Measurements from ENCODE around the gene SNX13. TPM values are rescaled to one million over a fixed set of nuclear protein-coding genes. Genes with fewer than 3 reads are reported as not detected.

SNX13 gene
- total RNA-seq, 4 donors from 2014 or later: 74.9 to 154 (median 107) TPM

DNA sequence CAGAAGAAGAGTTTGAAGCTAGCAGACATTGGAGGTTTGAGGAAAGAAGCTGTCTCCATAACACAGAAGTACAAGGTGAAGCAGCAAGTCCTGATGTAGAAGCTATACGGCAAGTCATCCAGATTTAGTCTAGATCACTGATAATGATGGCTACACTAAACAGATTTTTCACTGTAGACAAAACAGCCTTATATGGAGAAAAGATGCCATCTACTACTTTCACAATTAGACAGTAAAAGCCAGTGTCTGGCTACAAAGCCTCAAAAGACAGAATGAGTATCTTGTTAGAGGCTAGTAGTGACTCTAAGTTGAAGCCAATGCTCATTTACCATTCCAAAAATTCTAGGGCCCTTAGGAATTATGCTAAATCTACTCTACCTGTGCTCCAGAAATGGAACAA is 85.1 kb downstream of the SNX13 start:
- H3K4me1 ChIP-seq: peaks cover 0 to 4% of the 10 kb centered on the region in 2 donors
- H3K27me3 ChIP-seq: no peaks in the 10 kb centered on the region
- ATAC-seq (no peak), DNase-seq (no peak)
- intact Hi-C loops (cut with DNase I; ENCODE audit: low total_unique reads) (no loop called here), in situ Hi-C loops (cut with MboI; ENCODE audit: low sequenced_read_pairs in 4 of 4) (no loop called here)
- H3K4me3 ChIP-seq: no peak overlapping the region
- no peak overlapping the region for H3K27ac ChIP-seq
- TF ChIP-seq POLR2A (IDR thresholded peaks at IDR 0.05): no peak
- peaks cover 0 to 8% of the 10 kb centered on the region in 2 donors for H3K36me3 ChIP-seq
- peaks cover 0 to 3% (median 0%) of the 10 kb centered on the region in 3 donors for H3K9me3 ChIP-seq

- Histone ChIP-seq H3K27ac (no peak overlapping the region), H3K36me3 (peaks cover 0 to 13% of the 10 kb centered on the region in 2 donors), H3K9me3 (peaks cover 0 to 3% (median 0%) of the 10 kb centered on the region in 3 donors), H3K27me3 (no peaks in the 10 kb centered on the region), H3K4me3 (no peak overlapping the region), H3K4me1 (peaks cover 0 to 4% of the 10 kb centered on the region in 2 donors)
- in situ Hi-C loops (cut with MboI; ENCODE audit: low sequenced_read_pairs in 4 of 4): no loop called here
- no peak for DNase-seq
- ATAC-seq: no peak
- no peak for TF ChIP-seq POLR2A (IDR thresholded peaks at IDR 0.05)
- TF ChIP-seq, protein P1, sequence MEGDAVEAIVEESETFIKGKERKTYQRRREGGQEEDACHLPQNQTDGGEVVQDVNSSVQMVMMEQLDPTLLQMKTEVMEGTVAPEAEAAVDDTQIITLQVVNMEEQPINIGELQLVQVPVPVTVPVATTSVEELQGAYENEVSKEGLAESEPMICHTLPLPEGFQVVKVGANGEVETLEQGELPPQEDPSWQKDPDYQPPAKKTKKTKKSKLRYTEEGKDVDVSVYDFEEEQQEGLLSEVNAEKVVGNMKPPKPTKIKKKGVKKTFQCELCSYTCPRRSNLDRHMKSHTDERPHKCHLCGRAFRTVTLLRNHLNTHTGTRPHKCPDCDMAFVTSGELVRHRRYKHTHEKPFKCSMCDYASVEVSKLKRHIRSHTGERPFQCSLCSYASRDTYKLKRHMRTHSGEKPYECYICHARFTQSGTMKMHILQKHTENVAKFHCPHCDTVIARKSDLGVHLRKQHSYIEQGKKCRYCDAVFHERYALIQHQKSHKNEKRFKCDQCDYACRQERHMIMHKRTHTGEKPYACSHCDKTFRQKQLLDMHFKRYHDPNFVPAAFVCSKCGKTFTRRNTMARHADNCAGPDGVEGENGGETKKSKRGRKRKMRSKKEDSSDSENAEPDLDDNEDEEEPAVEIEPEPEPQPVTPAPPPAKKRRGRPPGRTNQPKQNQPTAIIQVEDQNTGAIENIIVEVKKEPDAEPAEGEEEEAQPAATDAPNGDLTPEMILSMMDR (IDR thresholded peaks at IDR 0.05 in 4 of 5, conservative IDR thresholded peaks at IDR 0.05 in 1 of 5): no peak
- intact Hi-C loops (cut with DNase I; ENCODE audit: low total_unique reads): no loop called here
These were observed 85.8 kb downstream of the SNX13 start for GRCh38 chr7:17854261-17855047.

DNA sequence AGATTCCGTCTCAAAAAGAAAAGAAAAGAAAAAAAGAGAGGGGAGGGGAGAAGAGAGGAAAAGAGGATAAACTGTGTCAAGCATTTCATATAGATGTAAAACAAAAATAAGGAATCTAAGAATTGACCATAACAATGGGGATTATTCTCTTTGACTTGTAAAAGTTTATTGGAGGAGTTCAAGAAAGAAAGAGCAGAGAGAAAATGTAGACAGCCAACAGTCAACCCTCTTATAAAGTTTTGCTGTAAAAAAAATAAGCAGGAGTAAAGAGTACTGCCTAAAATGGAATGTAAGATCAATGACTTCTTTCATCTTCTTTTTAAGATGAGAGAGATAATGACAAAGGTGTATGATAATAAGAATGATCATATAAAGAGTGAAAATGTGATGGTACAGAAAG is 87.9 kb downstream of the SNX13 start:
- ATAC-seq: no peak
- H3K4me1 ChIP-seq: peaks cover 0 to 4% of the 10 kb centered on the region in 2 donors
- intact Hi-C loops (cut with DNase I; ENCODE audit: low total_unique reads) (no loop called here), in situ Hi-C loops (cut with MboI; ENCODE audit: low sequenced_read_pairs in 4 of 4) (no loop called here)
- peaks cover 0 to 24% of the 10 kb centered on the region in 2 donors for H3K36me3 ChIP-seq
- no peak overlapping the region for H3K4me3 ChIP-seq
- TF ChIP-seq, protein P1 (IDR thresholded peaks at IDR 0.05 in 4 of 5, conservative IDR thresholded peaks at IDR 0.05 in 1 of 5): no peak
- TF ChIP-seq POLR2A (IDR thresholded peaks at IDR 0.05): no peak
- no peaks in the 10 kb centered on the region for H3K27me3 ChIP-seq
- no peak overlapping the region for H3K27ac ChIP-seq
- no peak for DNase-seq
- H3K9me3 ChIP-seq: peaks cover 0 to 3% (median 0%) of the 10 kb centered on the region in 3 donors

DNA sequence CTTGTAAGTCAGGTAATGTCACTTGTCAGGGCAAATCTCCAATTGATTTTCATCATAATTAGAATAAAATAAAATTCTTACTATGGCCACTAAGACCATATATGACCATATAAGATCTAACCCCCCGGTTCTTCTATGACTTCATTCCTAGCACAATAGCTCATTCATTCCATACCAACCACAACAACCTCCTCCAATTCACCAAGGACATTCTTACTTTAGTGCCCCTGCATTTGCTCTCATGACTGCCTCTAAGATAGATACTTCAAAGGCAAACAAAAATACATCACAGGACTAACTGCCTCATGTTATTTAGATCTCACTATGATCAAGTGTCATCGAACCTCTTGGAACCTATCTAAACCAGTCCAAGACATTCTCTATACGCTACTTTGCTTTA is 90.8 kb downstream of the SNX13 start:
- in situ Hi-C loops (cut with MboI; ENCODE audit: low sequenced_read_pairs in 4 of 4) (no loop called here), intact Hi-C loops (cut with DNase I; ENCODE audit: low total_unique reads) (no loop called here)
- H3K27me3 ChIP-seq: no peaks in the 10 kb centered on the region
- peaks cover 0 to 4% of the 10 kb centered on the region in 2 donors for H3K4me1 ChIP-seq
- no peaks in the 10 kb centered on the region for H3K9me3 ChIP-seq
- H3K36me3 ChIP-seq: peaks cover 0 to 24% of the 10 kb centered on the region in 2 donors
- DNase-seq (no peak), ATAC-seq (no peak)
- H3K4me3 ChIP-seq: no peak overlapping the region
- no peak for TF ChIP-seq POLR2A (IDR thresholded peaks at IDR 0.05)
- TF ChIP-seq, protein P1 (IDR thresholded peaks at IDR 0.05 in 4 of 5, conservative IDR thresholded peaks at IDR 0.05 in 1 of 5): no peak
- H3K27ac ChIP-seq: no peak overlapping the region

GRCh38 chr7:17848516-17848915 is 91.8 kb downstream of the SNX13 start:
- TF ChIP-seq, protein P1 (IDR thresholded peaks at IDR 0.05 in 4 of 5, conservative IDR thresholded peaks at IDR 0.05 in 1 of 5): no peak
- TF ChIP-seq POLR2A (IDR thresholded peaks at IDR 0.05): no peak
- in situ Hi-C loops (cut with MboI; ENCODE audit: low sequenced_read_pairs in 4 of 4): no loop called here
- intact Hi-C loops (cut with DNase I; ENCODE audit: low total_unique reads): no loop called here
- Histone ChIP-seq H3K4me1 (peaks cover 0 to 4% of the 10 kb centered on the region in 2 donors), H3K27ac (no peak overlapping the region), H3K27me3 (no peaks in the 10 kb centered on the region), H3K36me3 (peaks cover 0 to 24% of the 10 kb centered on the region in 2 donors), H3K4me3 (no peak overlapping the region), H3K9me3 (no peaks in the 10 kb centered on the region)
- ATAC-seq (no peak), DNase-seq (no peak)
